Fibroblast of mammary gland (primary cell): ENCODE measurements around the gene OPCML.

Source experiments
- DNase-seq: peaks from one replicate; pipeline ENCODE4 v3.0.0-alpha.2; 2010; ENCODE audit warnings: low read depth
- H3K4me3 ChIP-seq: 2 replicates; pipeline ENCODE4 v1.5.1; 2011; ENCODE audit warnings: low read depth, mild to moderate bottlenecking, low read length, moderate library complexity; ENCODE audit not compliant: control insufficient read depth
- CTCF ChIP-seq: conservative IDR thresholded peaks from 2 replicates; pipeline ENCODE4 v1.5.1; 2011; ENCODE audit warnings: low read depth, low read length, inconsistent platforms; ENCODE audit not compliant: control insufficient read depth, insufficient read depth

Gene OPCML

GRCh38 chr11:132999516-132999915, 532.8 kb downstream of the OPCML start:
- TF ChIP-seq CTCF, result no peak
- no peak for DNase-seq
- no peak overlapping the region for H3K4me3 ChIP-seq

- DNase-seq, result no peak
- TF ChIP-seq CTCF, result no peak
- H3K4me3 ChIP-seq, result no peak overlapping the region
These were observed 533.3 kb downstream of the OPCML start for GRCh38 chr11:132999031-132999430.

DNA sequence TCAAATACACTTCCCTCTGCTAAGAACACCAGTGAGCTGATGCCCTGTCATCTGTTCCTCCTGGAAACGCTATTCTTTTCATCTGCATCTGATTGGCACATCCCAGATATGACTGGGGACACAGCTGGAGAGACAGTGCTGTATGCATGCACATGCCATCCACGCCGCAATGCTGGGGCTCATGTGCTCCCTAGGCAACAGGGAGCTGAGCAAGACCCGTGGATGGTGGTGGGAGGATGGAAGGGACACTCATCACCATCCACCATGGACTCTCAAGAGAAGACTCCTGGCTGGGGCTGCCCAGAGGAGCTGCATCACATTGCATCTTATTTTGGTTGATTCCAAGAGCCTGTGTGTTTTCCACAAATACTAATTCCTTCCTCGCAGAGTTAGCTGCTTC, 534.9 kb downstream of the OPCML start:
- H3K4me3 ChIP-seq, result no peak overlapping the region
- no peak for DNase-seq
- TF ChIP-seq CTCF, result no peak

DNA sequence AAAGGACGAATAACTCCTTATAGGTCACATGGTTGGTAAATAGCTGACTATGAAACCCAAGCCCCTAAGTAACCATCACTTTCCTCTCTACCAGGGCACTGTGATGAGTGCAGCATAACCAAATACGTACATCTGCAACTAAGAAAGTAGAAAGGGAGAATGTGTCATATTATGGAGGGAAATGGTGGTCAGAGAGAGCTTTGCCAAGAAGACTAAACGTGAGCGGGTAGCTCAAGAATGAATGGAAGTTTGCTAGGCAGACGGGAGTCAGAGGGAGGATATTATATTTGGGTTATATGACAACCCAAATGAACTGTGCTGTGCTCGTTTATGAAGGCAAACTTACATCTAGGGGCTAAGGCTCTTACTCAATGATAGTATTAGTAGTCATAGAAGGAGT, 537.3 kb downstream of the OPCML start:
- no peak for DNase-seq
- TF ChIP-seq CTCF, result no peak
- H3K4me3 ChIP-seq, result no peak overlapping the region

DNA sequence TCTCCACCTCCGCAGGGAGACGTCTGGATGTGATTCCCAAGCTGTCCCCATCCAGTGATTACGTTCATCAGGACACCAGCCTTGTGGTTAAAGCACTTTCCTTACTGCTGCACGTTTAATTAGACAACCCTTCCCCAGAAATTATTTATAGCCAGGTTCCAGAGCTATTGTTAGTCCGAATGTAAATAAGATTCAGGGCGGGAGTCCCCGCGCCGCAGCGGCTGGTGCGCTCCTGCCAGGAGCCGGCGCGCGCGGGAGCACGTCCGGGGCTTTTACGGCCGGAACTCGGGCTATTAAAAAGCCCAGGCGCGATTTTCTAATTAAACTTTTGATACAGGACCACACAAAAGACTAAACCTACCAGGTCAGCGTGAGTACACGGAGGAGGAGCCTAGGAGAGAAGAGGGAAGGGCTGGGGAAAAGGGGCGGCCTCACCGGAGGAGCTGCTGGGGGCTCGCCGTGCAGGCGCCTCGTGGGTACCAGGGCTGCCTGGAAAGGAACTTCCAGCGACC, 538.3 kb downstream of the OPCML start:
- no peak for TF ChIP-seq CTCF

DNA sequence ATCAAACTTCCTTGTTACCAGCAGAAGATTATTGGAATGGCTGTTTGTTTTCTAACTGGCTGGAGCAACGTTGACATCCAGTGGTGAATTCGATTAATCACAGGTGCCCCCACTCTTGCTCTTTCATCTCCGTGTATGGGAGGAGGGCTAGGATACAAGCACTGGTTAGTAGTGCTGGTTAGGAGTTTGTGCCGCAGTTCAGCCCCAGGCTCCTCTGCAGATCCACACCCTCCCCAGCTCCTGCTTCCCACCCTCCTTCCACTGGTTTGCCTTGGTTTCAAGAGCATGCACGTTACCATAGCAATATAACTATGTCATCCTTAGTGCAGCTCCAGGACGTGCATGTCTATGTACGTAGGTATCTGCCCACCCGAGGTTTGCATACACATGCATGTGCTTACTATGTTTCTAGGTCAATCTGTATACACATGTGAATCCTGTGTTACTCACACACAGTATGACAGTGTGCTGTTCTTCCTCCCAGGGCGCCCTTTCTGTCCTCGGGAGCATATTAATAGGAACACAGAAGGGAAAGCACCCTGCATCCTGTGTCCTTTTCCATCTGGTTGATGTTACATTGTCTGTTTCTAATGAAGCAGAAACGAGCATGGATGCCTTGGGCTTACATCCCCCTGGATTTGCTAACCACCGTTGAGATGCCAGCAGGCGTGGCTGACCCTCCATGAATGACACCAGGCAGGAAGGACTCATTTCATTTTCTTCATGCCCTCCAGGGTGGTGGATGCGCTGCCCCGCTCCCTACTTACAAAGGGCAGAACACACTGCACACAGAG, 539.3 kb downstream of the OPCML start:
- no peak for DNase-seq
- H3K4me3 ChIP-seq, result no peak overlapping the region
- TF ChIP-seq CTCF, result no peak

More for the DNA sequence above, 538.3 kb downstream of the OPCML start:
- H3K4me3 ChIP-seq, result no peak overlapping the region
- DNase-seq, result no peak
